GM12892 (cell line): ENCODE measurements around the gene TCFL5.

Experiments used
- DNase-seq: peaks from one replicate; pipeline ENCODE4 v3.0.0; 2011; ENCODE audit not compliant: insufficient read length
- FAIRE-seq: peaks from 2 replicates; lab custom pipeline; 2011; peaks lifted over from hg19 to GRCh38; lab: Jason Lieb, UNC
- POLR2A ChIP-seq: IDR thresholded peaks from 2 replicates; pipeline ENCODE4 v1.6.1; 2011; ENCODE audit warnings: low read depth, low read length, control low read depth
- POLR2AphosphoS5 ChIP-seq: IDR thresholded peaks from 2 replicates; pipeline ENCODE4 v1.6.1; 2011; ENCODE audit warnings: low read depth, low read length, control low read depth
- TAF1 ChIP-seq: IDR thresholded peaks from 2 replicates; pipeline ENCODE4 v1.6.1; 2011; ENCODE audit warnings: low read depth, mild to moderate bottlenecking, control low read depth, low read length, borderline replicate concordance

Gene TCFL5

GRCh38 chr20:62834967-62835730, 26.5 kb downstream of the TCFL5 start:
- FAIRE-seq (no peak), DNase-seq (no peak)
- TF ChIP-seq POLR2AphosphoS5, result no peak
- no peak for TF ChIP-seq TAF1
- no peak for TF ChIP-seq POLR2A

GRCh38 chr20:62832951-62833391, 28.7 kb downstream of the TCFL5 start:
- FAIRE-seq (no peak), DNase-seq (no peak)

GRCh38 chr20:62832212-62832922, 29.3 kb downstream of the TCFL5 start:
- TF ChIP-seq POLR2AphosphoS5 (no peak), POLR2A (no peak), TAF1 (no peak)
- no peak for DNase-seq
- FAIRE-seq, result peak; percentile 78

More at GRCh38 chr20:62832951-62833391, 28.7 kb downstream of the TCFL5 start:
- TF ChIP-seq POLR2A (no peak), POLR2AphosphoS5 (no peak), TAF1 (no peak)

- FAIRE-seq (no peak), DNase-seq (no peak)
- TF ChIP-seq TAF1 (no peak), POLR2A (no peak), POLR2AphosphoS5 (no peak)
Observed at GRCh38 chr20:62831854-62832211, 29.8 kb downstream of the TCFL5 start.

GRCh38 chr20:62831361-62831788, 30.2 kb downstream of the TCFL5 start:
- TF ChIP-seq POLR2AphosphoS5, result no peak
- no peak for TF ChIP-seq POLR2A
- TF ChIP-seq TAF1, result no peak
- FAIRE-seq (no peak), DNase-seq (no peak)

GRCh38 chr20:62830821-62831220, 30.8 kb downstream of the TCFL5 start:
- FAIRE-seq, result no peak
- no peak for DNase-seq
- TF ChIP-seq POLR2AphosphoS5 (no peak), POLR2A (no peak), TAF1 (no peak)

- FAIRE-seq (no peak), DNase-seq (no peak)
- TF ChIP-seq POLR2AphosphoS5, result no peak
- TF ChIP-seq POLR2A, result no peak
- TF ChIP-seq TAF1, result no peak
Observed at GRCh38 chr20:62830251-62830650, 31.4 kb downstream of the TCFL5 start.

- TF ChIP-seq POLR2A (no peak), TAF1 (no peak), POLR2AphosphoS5 (no peak)
- no peak for DNase-seq
- no peak for FAIRE-seq
Observed at GRCh38 chr20:62829231-62830230, 32.1 kb downstream of the TCFL5 start.

GRCh38 chr20:62828511-62829230, 33.0 kb downstream of the TCFL5 start:
- TF ChIP-seq POLR2A (no peak), POLR2AphosphoS5 (no peak), TAF1 (no peak)
- no peak for FAIRE-seq
- DNase-seq, result no peak

- TF ChIP-seq POLR2A, result no peak
- TF ChIP-seq POLR2AphosphoS5, result no peak
- no peak for TF ChIP-seq TAF1
- no peak for DNase-seq
- FAIRE-seq, result no peak
Observed at GRCh38 chr20:62828051-62828450, 33.6 kb downstream of the TCFL5 start.

- TF ChIP-seq TAF1, result no peak
- no peak for TF ChIP-seq POLR2A
- no peak for TF ChIP-seq POLR2AphosphoS5
- DNase-seq (no peak), FAIRE-seq (no peak)
Observed at GRCh38 chr20:62827311-62828038, 34.1 kb downstream of the TCFL5 start.
